ENCODE results near the gene LENG9.
"Not testable (repeated sequence)": the region's sequence is repeated elsewhere in the genome, so short reads cannot be mapped to it uniquely, and the experiment has no call there.

The LENG9 gene

DNA sequence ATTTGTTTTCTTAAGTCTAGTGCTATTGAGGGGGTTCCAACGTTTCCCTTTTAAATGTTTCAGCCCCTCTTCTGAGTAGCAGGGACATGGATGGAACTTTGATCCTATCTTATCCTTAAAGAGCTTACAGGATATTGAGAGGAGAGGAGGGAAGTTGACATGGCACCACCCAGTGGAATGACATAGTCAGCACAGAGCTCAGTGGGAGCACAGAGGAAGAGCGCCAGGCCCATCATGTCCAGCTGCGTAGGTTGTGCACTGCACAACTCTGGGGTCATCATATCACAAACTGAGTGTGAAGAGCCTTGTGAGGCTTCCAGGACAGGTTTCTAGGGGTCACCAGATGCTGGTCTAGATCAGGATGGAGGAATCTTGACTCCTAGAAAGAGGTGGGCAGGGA is 14.1 kb upstream of the LENG9 start:
- DNase-seq, result no peak

DNA sequence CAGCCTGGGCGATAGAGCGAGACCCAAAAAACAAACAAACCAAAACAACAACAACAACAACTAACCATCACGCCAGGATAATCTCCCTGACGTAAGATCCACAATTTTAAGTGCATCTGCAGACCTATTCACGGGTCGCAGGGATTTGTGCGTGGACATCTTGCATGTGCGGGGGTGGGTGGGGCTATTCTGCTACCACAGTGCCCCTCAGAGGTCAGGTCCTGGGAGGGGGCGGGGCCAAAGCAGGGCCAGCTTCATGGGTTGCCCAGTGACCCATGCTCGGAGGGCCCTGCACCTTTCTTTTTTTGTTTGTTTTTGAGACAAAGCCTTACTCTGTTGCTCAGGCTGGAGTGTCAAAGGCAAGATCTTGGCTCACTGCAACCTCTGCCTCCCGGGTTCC is 12.1 kb upstream of the LENG9 start:
- DNase-seq, result no peak

DNA sequence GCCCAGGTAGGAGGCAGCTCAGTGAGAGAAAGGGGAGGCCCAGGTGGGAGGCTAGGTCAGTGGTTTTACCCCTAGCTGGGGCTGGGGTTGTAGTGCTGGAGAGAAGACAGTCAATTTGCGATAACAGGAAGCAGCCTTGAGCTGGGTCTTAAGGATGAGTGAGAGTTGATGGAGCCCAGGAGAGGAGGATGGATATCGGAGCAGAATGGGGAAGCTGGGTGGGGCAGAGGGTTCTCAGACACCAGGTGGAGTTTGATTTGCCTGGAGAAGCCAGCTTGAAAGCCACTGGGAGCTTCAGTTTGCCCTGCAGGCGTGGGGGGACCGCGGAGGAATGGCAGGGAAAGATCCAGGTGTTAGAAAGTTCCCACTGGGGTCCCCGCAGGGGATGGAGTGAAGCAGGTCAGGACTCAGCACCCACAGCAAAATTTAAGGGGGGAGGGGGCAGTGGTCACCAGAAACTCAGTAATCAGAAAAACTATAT is 10.4 kb upstream of the LENG9 start:
- DNase-seq, result no peak

DNA sequence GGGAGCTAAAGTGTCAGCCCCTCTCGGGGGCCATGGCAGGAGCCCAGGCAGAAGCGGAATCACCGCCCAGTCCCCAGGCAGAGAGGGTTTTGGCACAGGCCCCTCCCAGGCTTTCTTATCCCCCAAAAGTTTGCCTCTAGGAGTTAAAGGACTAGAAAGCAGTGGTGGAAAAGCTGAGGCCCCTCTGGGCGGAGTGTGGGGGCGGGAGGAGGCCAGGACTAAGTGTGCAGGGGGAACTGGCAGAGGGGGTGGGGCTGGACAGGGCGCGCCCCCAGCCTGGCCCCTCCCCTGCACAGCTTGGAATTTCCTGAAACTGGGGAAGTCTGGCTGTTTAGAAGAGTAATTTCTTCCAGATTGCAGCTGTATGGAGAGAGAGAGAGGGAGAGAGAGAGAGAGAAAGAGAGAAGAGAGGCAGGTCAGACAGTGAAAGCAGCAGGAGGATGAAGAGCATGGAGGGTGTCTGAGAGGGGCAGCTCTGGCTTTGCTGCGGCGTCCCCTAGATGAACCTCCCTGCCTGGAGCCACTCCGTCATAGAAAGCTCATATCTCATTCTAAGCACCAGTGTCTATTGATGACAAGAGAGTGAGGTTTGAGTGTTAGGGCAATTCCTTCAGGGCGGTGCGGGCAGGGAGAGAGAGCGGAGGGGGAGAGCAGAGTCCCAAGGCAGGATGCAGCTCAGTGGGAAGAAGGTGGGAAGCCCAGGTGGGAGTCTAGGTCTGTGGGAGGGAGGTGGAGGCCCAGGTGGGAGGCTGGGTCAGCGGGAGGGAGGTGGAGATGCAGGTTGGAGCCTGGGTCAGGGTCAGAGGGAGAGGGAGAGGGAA is 9.7 kb upstream of the LENG9 start, which contains the start of gene CDC42EP5:
TSS of gene CDC42EP5 (minus strand) at position 226 of the 821 bp plus-strand sequence. CDS start 7,749 bp downstream, outside the sequence.
- no peak for DNase-seq

DNA sequence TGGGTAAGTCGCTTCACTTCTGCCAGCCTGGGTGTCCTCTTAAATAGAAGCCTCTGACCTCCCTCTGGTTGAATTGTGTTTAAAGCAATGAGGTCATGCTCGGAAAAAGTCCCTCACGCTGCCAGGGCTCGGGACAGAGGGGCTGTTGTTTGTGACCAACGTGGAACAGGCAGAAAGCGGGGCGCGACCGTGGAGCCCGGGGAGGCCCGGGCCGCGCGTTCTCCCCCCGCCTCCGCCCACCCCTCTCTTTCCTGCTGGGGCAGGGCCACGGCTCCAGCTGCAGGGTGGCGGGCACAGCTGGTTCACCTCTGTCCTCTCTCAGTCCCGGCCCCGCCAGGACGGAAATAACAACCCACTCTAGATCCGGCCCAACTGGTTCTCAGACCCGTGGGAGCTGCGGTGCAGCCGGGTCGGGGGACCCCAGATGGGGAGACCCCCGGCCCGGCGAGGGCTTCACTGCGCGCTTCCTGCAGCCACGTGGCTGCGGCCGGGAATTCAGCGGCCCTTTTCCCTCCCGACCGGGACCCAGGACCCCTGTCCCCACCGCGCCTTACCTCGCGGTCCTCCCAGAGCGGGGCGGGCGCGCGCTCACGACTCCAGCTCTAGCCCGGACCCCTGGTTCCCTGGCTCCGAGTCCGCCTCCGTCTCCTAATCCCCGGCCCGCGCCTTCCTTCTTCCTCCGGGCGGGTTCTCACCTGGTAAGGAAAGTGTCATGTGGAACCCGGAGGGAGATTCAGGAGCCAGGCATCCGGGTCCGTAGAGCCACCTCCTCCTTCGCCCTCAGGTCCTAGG is 7.6 kb upstream of the LENG9 start:
- no peak for DNase-seq

DNA sequence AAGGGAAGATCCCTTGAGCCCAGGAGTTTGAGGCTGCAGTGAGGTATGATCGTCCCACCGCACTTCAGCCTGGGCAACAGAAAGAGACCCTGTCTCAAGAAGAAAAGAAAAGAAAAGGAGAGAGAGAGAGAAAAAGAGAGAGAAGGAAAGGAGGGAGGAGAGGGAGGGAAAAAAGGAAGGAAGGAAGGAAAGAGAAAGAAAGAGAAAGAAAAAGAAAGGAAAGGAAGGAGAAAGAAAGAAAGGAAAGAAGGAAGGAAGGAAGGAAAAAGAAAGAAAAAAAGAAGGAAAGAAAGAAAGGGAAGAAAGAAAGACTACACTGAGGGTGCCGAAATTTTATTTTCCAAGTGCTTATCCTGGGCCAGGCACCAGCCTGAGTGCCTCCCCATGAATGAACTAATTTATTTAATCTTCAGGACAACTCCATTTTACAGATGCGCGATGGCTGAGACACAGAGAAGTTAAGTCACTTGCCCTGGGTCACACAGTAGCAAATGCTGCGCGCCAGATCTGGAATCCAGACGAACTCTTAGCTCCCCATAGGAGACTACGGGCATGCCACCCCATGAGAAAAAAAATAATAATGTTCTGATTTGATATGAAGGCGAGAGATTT is 6.8 kb upstream of the LENG9 start:
- no peak for DNase-seq

DNA sequence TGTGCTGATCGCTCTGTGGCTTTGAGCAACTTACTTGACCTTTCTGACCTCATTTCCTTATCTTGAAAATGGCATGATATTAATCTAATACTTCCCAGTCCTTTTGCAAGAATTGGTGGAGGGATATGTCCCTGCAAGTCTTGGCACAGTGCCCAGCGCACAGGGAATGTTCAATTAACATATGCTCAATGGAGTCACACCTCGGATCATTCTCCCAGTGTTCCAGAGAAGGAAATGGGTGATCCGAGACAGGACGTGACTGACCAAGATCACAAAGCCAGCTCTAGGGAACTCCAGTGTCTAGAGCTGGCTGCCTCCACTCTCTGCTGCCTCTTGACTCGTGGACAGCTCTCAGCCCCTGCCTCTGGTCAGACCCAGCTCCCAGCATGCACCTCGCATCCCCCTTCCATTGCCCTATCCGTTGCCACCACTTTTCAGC is 5.9 kb upstream of the LENG9 start:
- no peak for DNase-seq

DNA sequence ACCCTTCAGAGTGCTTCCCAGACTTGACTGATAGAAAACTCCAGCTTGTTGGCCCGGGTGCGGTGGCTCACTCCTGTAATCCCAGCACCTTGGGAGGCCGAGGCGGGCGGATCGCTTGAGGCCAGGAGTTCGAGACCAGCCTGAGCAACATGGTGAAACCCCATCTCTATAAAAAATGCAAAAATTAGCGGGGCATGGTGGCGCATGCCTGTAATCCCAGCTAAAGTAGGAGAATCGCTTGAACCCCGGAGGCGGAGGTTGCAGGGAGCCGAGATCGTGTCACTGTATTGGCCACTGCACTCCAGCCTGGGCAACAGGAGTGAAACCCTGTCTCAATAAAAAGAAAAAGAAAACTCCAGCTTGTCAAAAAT is 2.5 kb upstream of the LENG9 start:
- not testable (repeated sequence) for DNase-seq

- DNase-seq, result no peak
These were observed 2.0 kb upstream of the LENG9 start for GRCh38 chr19:54465426-54466109.

DNA sequence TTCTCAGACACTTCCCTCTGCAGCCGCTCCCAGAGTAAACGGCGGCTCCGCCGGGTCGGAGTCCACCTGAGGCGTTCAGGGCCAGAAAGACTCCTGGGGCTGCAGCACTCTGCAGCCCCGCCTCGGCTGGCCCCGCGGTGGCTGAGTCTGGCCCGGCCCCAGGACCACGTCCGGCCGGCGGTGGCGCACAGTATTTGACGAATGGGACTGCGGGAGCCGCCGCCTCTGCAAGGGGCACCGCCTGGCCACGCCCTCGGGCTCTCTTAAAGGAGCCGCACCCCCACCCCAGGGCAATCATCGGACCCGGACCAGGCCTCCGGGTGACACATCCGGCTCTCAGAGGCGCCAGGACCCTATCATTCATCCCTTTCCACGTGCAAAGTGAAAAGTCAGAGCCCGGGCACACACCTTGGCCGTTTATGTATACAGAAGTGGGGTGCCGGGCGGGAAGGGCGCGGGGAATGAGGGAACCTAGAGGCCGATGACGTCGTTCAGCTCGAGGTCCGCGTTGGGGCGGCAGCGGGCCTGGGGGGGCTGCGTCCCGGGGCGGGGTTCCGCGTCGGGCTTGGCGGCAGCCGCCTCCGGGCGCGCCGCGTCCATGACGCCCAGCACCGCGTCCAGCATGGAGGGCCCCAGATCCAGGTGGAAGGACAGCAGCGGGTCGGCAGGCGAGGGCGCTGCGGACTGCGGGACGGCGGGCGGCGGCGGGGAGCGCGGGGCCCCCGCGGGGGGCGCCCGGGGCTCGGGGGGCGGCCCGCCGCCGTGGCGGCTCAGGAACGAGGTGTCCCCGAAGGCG is 1.2 kb upstream of the LENG9 start:
- peak; percentile 52 for DNase-seq

GRCh38 chr19:54464044-54464629 is 559 bp upstream of the LENG9 start:
- peak; percentile 86 for DNase-seq

- DNase-seq, result peak; percentile 37
These were observed 685 bp downstream of the LENG9 start for GRCh38 chr19:54462655-54463530.

GRCh38 chr19:54462047-54462654 is 1.4 kb downstream of the LENG9 start:
- no peak for DNase-seq

DNA sequence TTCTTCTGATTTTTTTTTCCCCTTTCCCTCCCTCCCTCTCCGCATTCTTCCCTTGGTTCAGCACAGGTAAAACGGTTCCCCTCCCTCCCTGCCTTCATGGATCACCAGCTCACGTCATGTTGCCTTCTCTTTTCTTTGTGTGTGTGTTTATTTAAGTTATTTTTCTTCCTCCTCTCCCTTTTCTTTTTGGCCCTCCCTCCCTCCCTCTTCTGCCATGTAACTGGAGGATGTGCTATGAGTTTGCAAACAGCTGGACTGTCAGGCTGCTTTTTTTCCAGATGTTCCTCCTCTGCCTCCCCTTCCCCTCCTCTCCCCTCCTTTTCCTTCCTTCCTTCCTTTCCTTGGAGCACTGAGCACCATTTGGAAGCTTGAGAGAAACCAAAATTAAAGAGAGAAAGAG is 2.0 kb downstream of the LENG9 start:
- DNase-seq, result no peak

DNA sequence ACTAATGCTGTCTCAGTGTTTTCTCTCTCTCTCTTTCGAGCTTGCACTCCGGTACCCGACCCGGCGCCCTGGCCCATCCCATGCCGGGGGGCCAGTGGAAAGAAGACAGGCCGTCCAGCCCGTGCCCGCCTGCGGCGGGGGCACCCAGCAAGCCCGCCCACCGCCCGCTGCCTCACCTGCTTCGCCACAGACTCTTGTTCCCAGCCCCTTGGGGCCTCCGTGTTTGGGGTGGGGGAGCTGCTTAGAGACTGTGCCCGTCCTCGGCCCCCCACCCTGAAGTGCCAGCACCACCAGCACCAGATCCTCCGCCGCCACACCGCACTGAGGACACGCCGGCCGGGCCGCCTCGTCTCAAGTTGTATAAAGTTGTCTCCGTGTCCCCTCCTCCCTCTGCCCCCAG is 2.4 kb downstream of the LENG9 start:
- no peak for DNase-seq

GRCh38 chr19:54460230-54461005 is 3.2 kb downstream of the LENG9 start:
- no peak for DNase-seq

GRCh38 chr19:54459282-54460229 is 4.0 kb downstream of the LENG9 start:
- DNase-seq, result no peak

All from effector CD8-positive, alpha-beta T cell (primary cell).